ENCODE data around the gene ZNF280A.
"Not testable (repeated sequence)": the region's sequence is repeated elsewhere in the genome, so short reads cannot be mapped to it uniquely, and the experiment has no call there.

Gene ZNF280A

GRCh38 chr22:22519591-22519990 lies 479 bp downstream of the ZNF280A start:
- H3K4me2 ChIP-seq (ENCODE audit: low read depth, low read length): no peak overlapping the region
- no peaks in the 10 kb centered on the region for H3K27me3 ChIP-seq (replicated peaks; ENCODE audit: insufficient read depth, low read length)
- peaks cover 7% of the 10 kb centered on the region; the same call in 1 of the 2 replicates for H3F3A ChIP-seq (ENCODE audit: insufficient read depth, low read length)
- no peaks in the 10 kb centered on the region for H3K9me2 ChIP-seq (replicated peaks; ENCODE audit: insufficient read depth, low read length)
- TF ChIP-seq EZH2 (optimal IDR thresholded peaks at IDR 0.05; ENCODE audit: low read depth, low read length) (no peak), EZH2phosphoT487 (IDR thresholded peaks at IDR 0.05; ENCODE audit: low read length) (no peak)
- TF ChIP-seq, protein P1, sequence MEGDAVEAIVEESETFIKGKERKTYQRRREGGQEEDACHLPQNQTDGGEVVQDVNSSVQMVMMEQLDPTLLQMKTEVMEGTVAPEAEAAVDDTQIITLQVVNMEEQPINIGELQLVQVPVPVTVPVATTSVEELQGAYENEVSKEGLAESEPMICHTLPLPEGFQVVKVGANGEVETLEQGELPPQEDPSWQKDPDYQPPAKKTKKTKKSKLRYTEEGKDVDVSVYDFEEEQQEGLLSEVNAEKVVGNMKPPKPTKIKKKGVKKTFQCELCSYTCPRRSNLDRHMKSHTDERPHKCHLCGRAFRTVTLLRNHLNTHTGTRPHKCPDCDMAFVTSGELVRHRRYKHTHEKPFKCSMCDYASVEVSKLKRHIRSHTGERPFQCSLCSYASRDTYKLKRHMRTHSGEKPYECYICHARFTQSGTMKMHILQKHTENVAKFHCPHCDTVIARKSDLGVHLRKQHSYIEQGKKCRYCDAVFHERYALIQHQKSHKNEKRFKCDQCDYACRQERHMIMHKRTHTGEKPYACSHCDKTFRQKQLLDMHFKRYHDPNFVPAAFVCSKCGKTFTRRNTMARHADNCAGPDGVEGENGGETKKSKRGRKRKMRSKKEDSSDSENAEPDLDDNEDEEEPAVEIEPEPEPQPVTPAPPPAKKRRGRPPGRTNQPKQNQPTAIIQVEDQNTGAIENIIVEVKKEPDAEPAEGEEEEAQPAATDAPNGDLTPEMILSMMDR (IDR thresholded peaks at IDR 0.05; ENCODE audit: low read length): no peak
- peaks cover 19% of the 10 kb centered on the region for H3K4me1 ChIP-seq (ENCODE audit: low read length)
- no peak overlapping the region for H3K9ac ChIP-seq (ENCODE audit: low read length)
- no peaks in the 10 kb centered on the region for H3K9me3 ChIP-seq (replicated peaks; ENCODE audit: insufficient read depth, low read length)
- H2AFZ ChIP-seq (ENCODE audit: low read length): no peak overlapping the region
- H3K79me2 ChIP-seq (ENCODE audit: low read length): no peaks in the 10 kb centered on the region
- no peak overlapping the region for H3K27ac ChIP-seq (ENCODE audit: low read length)
- H4K20me1 ChIP-seq (ENCODE audit: insufficient read depth, low read length): no peaks in the 10 kb centered on the region
- H3K4me3 ChIP-seq (ENCODE audit: low read length): no peak overlapping the region
- no peaks in the 10 kb centered on the region for H3K36me3 ChIP-seq (replicated peaks; ENCODE audit: insufficient read depth, low read length)
- no peak for DNase-seq

DNA sequence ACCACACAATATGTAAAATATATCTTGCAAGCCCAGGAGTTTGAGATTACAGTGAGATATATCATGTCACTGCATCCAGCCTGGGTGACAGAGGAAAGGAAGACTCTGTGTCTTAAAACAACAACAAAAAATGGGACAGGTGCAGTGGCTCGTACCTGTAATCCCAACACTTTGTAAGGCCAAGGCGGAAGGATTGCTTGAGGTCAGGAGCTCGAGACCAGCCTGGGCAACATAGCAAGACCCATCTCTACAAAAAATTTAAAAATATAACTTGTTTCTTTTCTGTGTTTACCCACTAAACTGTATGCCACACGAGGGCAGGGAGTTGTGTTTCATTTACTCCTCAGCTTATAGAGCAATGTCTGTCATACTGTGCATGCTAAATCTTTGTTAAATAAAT lies 3.1 kb downstream of the ZNF280A start:
- Histone ChIP-seq H3K36me3 (replicated peaks; ENCODE audit: insufficient read depth, low read length) (no peaks in the 10 kb centered on the region), H3K9me2 (replicated peaks; ENCODE audit: insufficient read depth, low read length) (no peaks in the 10 kb centered on the region), H4K20me1 (ENCODE audit: insufficient read depth, low read length) (no peaks in the 10 kb centered on the region), H3K4me3 (ENCODE audit: low read length) (no peak overlapping the region), H3K27me3 (replicated peaks; ENCODE audit: insufficient read depth, low read length) (no peaks in the 10 kb centered on the region), H3K4me2 (ENCODE audit: low read depth, low read length) (no peak overlapping the region), H3K79me2 (ENCODE audit: low read length) (no peaks in the 10 kb centered on the region), H3K4me1 (ENCODE audit: low read length) (peaks cover 16% of the 10 kb centered on the region), H2AFZ (ENCODE audit: low read length) (no peak overlapping the region), H3K27ac (ENCODE audit: low read length) (no peak overlapping the region), H3K9ac (ENCODE audit: low read length) (no peak overlapping the region), H3K9me3 (replicated peaks; ENCODE audit: insufficient read depth, low read length) (no peaks in the 10 kb centered on the region), H3F3A (ENCODE audit: insufficient read depth, low read length) (peaks cover 7% of the 10 kb centered on the region; the same call in 1 of the 2 replicates)
- DNase-seq: no peak
- TF ChIP-seq EZH2 (optimal IDR thresholded peaks at IDR 0.05; ENCODE audit: low read depth, low read length): no peak
- TF ChIP-seq, protein P1 (IDR thresholded peaks at IDR 0.05; ENCODE audit: low read length): no peak
- TF ChIP-seq EZH2phosphoT487 (IDR thresholded peaks at IDR 0.05; ENCODE audit: low read length): no peak

DNA sequence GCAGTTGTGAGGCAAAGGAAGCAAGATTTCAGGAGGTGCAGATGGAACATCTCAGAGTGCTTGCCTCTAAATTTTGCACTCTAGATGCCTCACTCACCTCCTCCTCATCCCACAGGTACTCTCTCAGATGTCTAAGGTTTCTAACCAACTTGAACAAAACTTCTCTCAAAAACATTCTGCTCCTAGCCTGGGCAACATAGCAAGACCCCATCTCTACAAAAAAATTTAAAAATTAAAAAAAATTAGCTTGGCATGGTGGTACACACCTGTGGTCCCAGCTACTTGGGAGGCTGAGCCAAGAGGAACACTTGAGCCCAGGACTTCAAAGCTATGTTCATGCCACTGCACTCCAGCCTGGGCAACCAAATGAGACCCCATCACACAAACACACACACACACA lies 4.2 kb downstream of the ZNF280A start:
- H3K4me2 ChIP-seq (ENCODE audit: low read depth, low read length): no peak overlapping the region
- no peak overlapping the region for H2AFZ ChIP-seq (ENCODE audit: low read length)
- no peaks in the 10 kb centered on the region for H3K9me2 ChIP-seq (replicated peaks; ENCODE audit: insufficient read depth, low read length)
- no peaks in the 10 kb centered on the region for H3K79me2 ChIP-seq (ENCODE audit: low read length)
- H3K4me1 ChIP-seq (ENCODE audit: low read length): peaks cover 5% of the 10 kb centered on the region
- no peak for TF ChIP-seq EZH2 (optimal IDR thresholded peaks at IDR 0.05; ENCODE audit: low read depth, low read length)
- no peak for TF ChIP-seq EZH2phosphoT487 (IDR thresholded peaks at IDR 0.05; ENCODE audit: low read length)
- TF ChIP-seq, protein P1 (IDR thresholded peaks at IDR 0.05; ENCODE audit: low read length): no peak
- no peak overlapping the region for H3K4me3 ChIP-seq (ENCODE audit: low read length)
- 0 out of 2 replicates have a peak, but pooled peaks cover 1% of the 10 kb centered on the region for H3F3A ChIP-seq (ENCODE audit: insufficient read depth, low read length)
- no peaks in the 10 kb centered on the region for H3K36me3 ChIP-seq (replicated peaks; ENCODE audit: insufficient read depth, low read length)
- H3K27me3 ChIP-seq (replicated peaks; ENCODE audit: insufficient read depth, low read length): no peaks in the 10 kb centered on the region
- H3K9ac ChIP-seq (ENCODE audit: low read length): no peak overlapping the region
- H3K9me3 ChIP-seq (replicated peaks; ENCODE audit: insufficient read depth, low read length): no peaks in the 10 kb centered on the region
- no peak overlapping the region for H3K27ac ChIP-seq (ENCODE audit: low read length)
- no peaks in the 10 kb centered on the region for H4K20me1 ChIP-seq (ENCODE audit: insufficient read depth, low read length)
- DNase-seq: no peak

GRCh38 chr22:22514431-22514830 lies 5.6 kb downstream of the ZNF280A start:
- not testable (repeated sequence) for H3K9ac ChIP-seq (ENCODE audit: low read length); H3K4me1 ChIP-seq (ENCODE audit: low read length); H3K9me2 ChIP-seq (replicated peaks; ENCODE audit: insufficient read depth, low read length); H2AFZ ChIP-seq (ENCODE audit: low read length); H3K27ac ChIP-seq (ENCODE audit: low read length); H3K36me3 ChIP-seq (replicated peaks; ENCODE audit: insufficient read depth, low read length); H3K27me3 ChIP-seq (replicated peaks; ENCODE audit: insufficient read depth, low read length); H3F3A ChIP-seq (ENCODE audit: insufficient read depth, low read length); H3K4me2 ChIP-seq (ENCODE audit: low read depth, low read length); H3K4me3 ChIP-seq (ENCODE audit: low read length); DNase-seq; H3K9me3 ChIP-seq (replicated peaks; ENCODE audit: insufficient read depth, low read length); H4K20me1 ChIP-seq (ENCODE audit: insufficient read depth, low read length); H3K79me2 ChIP-seq (ENCODE audit: low read length)
